Uterus (tissue), 4 donors: ENCODE results near the gene BRAT1. TPM values are rescaled to one million over a fixed set of nuclear protein-coding genes. Genes with fewer than 3 reads are reported as not detected.
"Not testable (repeated sequence)": the region's sequence is repeated elsewhere in the genome, so short reads cannot be mapped to it uniquely, and the experiment has no call there.

Source experiments
- DNase-seq, 2 donors: peaks; one replicate each; pipeline ENCODE4 v3.0.0-alpha.2; 2019 to 2020
- H3K27ac ChIP-seq, 2 donors: fragments of 200-600 bp; sonication (generic); 1 replicate in 1 of 2; 2 replicates in 1 of 2; pipeline ENCODE4 v1.5.1; 2016 to 2018
- H3K27me3 ChIP-seq, 2 donors: fragments of 200-600 bp; sonication (generic); one replicate each; pipeline ENCODE4 v1.5.1; 2018 to 2019; ENCODE audit warnings: control low read depth in 1 of 2
- H3K36me3 ChIP-seq, 2 donors: fragments of 200-600 bp; sonication (generic); one replicate each; pipeline ENCODE4 v1.5.1; 2019; ENCODE audit warnings: control low read depth in 1 of 2
- H3K4me1 ChIP-seq, 2 donors: fragments of 200-600 bp; sonication (generic); one replicate each; pipeline ENCODE4 v1.5.1; 2018 to 2019; ENCODE audit warnings: control low read depth in 1 of 2
- H3K4me3 ChIP-seq, 2 donors: fragments of 200-600 bp; sonication (generic); 1 replicate in 1 of 2; 2 replicates in 1 of 2; pipeline ENCODE4 v1.5.1; 2018 to 2019; ENCODE audit warnings: mild to moderate bottlenecking in 1 of 2
- H3K9me3 ChIP-seq, 2 donors: fragments of 200-600 bp; sonication (generic); one replicate each; pipeline ENCODE4 v1.5.1; 2019; ENCODE audit warnings: control low read depth in 1 of 2
- CTCF ChIP-seq, 4 experiments: fragments of 200-600 bp in 2 of 4; fragments of 450-650 bp in 2 of 4; sonication (generic) in 2 of 4; IDR thresholded peaks; one replicate each; pipeline ENCODE4 v1.5.1; 2016 to 2019; ENCODE audit warnings: antibody characterized with exemption in 4 of 4, mild to moderate bottlenecking in 2 of 4, moderate library complexity in 1 of 4
- POLR2A ChIP-seq, 2 donors: fragments of 450-650 bp; IDR thresholded peaks; one replicate each; pipeline ENCODE4 v1.6.1; 2016; ENCODE audit warnings: antibody characterized with exemption in 2 of 2, mild to moderate bottlenecking in 1 of 2, moderate library complexity in 1 of 2
- intact Hi-C: fragments of 100-400 bp; cut with DNase I; formaldehyde crosslinking; loops from one replicate; pipeline ENCODE4 v1.15.1; 2023; ENCODE audit warnings: low total_unique reads
- total RNA-seq, 4 donors: library from RNA; depleted of rRNA in 3 of 4; stranded (reverse); fragments of >200 nt in 3 of 4; gene quantifications; one replicate each; pipeline versions ENCODE4 v1.1.0 to v1.2.4, GENCODE V29; 2014 to 2023
- donor health status: DM: yes; HTN: yes; CAD: no.

Gene BRAT1
- total RNA-seq, 4 donors from 2014 or later = 10.3 to 44.3 (median 36.0) TPM

- H3K9me3 ChIP-seq = no peaks in the 10 kb centered on the region
- no peaks in the 10 kb centered on the region for H3K4me1 ChIP-seq
- H3K4me3 ChIP-seq = no peak overlapping the region
- intact Hi-C loops = no loop called here
- no peaks in the 10 kb centered on the region for H3K27me3 ChIP-seq
- TF ChIP-seq POLR2A (IDR thresholded peaks at IDR 0.05) (no peak), CTCF (IDR thresholded peaks at IDR 0.05) (peak; percentile 33 to 66 (median 44))
- DNase-seq = peak in 1 of 2 donors; percentile 54
- H3K36me3 ChIP-seq = no peaks in the 10 kb centered on the region
- no peak overlapping the region for H3K27ac ChIP-seq
Observed at GRCh38 chr7:2567679-2568278, 12.5 kb upstream of the BRAT1 start.

GRCh38 chr7:2566890-2567678 lies 11.8 kb upstream of the BRAT1 start:
- H3K4me3 ChIP-seq = no peak overlapping the region
- H3K27me3 ChIP-seq = no peaks in the 10 kb centered on the region
- DNase-seq = no peak
- intact Hi-C loops = no loop called here
- H3K4me1 ChIP-seq = no peaks in the 10 kb centered on the region
- no peaks in the 10 kb centered on the region for H3K9me3 ChIP-seq
- H3K27ac ChIP-seq = no peak overlapping the region
- no peaks in the 10 kb centered on the region for H3K36me3 ChIP-seq
- TF ChIP-seq POLR2A (IDR thresholded peaks at IDR 0.05) (no peak), CTCF (IDR thresholded peaks at IDR 0.05) (no peak)

GRCh38 chr7:2566348-2566889 lies 11.1 kb upstream of the BRAT1 start:
- H3K9me3 ChIP-seq = no peaks in the 10 kb centered on the region
- H3K4me1 ChIP-seq = no peaks in the 10 kb centered on the region
- H3K4me3 ChIP-seq = no peak overlapping the region
- TF ChIP-seq POLR2A (IDR thresholded peaks at IDR 0.05) (no peak), CTCF (IDR thresholded peaks at IDR 0.05) (no peak)
- H3K36me3 ChIP-seq = no peaks in the 10 kb centered on the region
- H3K27me3 ChIP-seq = no peaks in the 10 kb centered on the region
- DNase-seq = no peak
- intact Hi-C loops = no loop called here
- no peak overlapping the region for H3K27ac ChIP-seq

- no peaks in the 10 kb centered on the region for H3K36me3 ChIP-seq
- no peak for TF ChIP-seq CTCF (IDR thresholded peaks at IDR 0.05)
- no peak for TF ChIP-seq POLR2A (IDR thresholded peaks at IDR 0.05)
- no peak overlapping the region for H3K27ac ChIP-seq
- no peak for DNase-seq
- no peaks in the 10 kb centered on the region for H3K9me3 ChIP-seq
- H3K4me1 ChIP-seq = no peaks in the 10 kb centered on the region
- H3K27me3 ChIP-seq = no peaks in the 10 kb centered on the region
- H3K4me3 ChIP-seq = no peak overlapping the region
- intact Hi-C loops = no loop called here
Observed at GRCh38 chr7:2564970-2565540, 9.7 kb upstream of the BRAT1 start.

GRCh38 chr7:2563955-2564354 lies 8.6 kb upstream of the BRAT1 start:
- H3K36me3 ChIP-seq, H3K4me1 ChIP-seq, H3K9me3 ChIP-seq, intact Hi-C loops, DNase-seq, H3K27me3 ChIP-seq, H3K27ac ChIP-seq, H3K4me3 ChIP-seq: not testable (repeated sequence)
